Suppressor macrophage treated with lipopolysaccharide for 4 hours (primary cell): Measurements from ENCODE around the gene ZC3HAV1.
"Not testable (repeated sequence)": the region's sequence is repeated elsewhere in the genome, so short reads cannot be mapped to it uniquely, and the experiment has no call there.

Experiments used
- DNase-seq: peaks from one replicate; pipeline ENCODE4 v3.0.0-alpha.2; 2020

ZC3HAV1 gene

GRCh38 chr7:139111811-139112301 lies 2.3 kb upstream of the ZC3HAV1 start:
- DNase-seq, result peak; percentile 73

DNA sequence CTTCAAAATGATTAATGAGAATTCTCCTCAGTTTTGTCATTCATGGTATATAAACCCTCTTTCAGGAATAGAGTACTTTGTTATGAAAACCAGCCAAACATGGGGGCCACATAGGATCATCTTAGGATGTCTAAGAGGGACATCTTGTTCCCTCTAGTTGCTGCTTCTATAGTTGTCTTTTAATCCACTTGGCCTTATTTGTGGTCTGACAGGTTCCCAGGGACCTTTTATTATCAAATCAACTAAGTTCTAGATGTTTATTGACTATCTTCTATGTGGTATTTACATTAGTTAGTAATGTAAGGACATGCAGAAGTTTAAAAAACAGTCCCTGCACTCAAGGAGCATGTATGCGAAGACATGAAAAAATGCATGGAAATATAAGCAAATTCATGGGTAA lies 1.6 kb upstream of the ZC3HAV1 start:
- no peak for DNase-seq

DNA sequence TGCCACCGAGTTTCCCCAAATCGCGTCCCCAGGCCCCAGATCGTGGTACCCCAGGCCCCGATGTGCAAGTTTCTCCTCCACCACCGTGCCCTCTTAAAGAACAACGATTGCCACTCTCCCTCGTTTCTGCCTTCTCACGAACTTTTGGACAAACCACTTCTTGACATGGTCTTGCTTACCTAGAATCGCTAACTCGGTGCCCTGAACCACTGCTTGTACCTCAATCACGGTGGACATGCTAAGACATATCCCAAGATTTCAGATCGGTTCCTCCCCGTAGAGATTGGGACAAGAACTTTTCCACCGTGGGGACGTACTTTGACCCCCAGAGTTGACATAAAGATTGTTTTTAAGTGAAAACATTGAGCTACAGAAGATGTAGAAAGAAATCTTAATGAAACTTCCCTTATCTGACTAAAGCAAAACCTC lies 477 bp upstream of the ZC3HAV1 start:
- DNase-seq, result peak; percentile 28

DNA sequence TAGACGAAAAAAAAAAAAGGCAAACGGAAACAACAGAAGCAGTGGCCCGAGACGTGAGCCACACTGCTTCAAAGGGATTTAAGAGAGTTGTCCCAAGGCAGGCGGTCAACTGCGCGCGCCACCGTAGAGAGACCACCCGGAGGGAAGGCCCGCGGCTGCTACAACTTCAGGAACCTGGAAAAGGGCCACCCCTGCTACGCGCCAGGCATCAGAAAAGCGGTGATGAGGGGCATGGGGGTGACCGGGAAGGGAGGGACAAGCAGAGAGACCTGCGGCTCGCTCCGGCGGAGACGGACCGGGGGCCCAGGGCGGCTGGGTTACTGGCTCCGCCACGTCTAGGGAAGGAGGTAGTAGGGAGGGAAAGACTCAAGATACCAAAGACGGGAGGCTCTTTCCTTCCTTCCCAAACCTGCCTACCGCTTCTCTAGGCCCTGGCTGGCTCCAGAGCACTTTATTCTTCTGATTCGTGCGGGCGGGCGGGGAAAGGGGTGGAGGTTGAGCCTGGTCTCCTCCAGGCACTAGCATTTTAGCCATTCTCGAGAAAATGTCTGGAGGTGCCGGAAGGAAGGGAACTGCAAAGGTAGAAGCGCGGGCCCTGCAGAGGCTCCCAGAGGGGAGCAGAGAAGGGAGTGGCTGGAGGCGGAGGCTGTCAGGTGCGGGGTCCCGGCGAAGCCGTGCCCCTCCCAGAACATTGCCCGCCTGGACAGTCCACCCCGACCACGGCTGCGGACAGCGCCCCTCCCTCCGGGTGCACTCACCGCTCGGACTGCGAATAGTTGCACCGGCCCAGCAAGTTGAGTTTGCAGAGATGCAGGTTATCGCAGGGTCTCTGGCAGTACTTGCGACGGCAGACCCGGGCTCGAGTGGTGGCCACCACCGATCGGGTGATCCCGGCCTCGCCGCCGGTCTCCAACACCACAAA lies 993 bp downstream of the ZC3HAV1 start:
- DNase-seq, result no peak

DNA sequence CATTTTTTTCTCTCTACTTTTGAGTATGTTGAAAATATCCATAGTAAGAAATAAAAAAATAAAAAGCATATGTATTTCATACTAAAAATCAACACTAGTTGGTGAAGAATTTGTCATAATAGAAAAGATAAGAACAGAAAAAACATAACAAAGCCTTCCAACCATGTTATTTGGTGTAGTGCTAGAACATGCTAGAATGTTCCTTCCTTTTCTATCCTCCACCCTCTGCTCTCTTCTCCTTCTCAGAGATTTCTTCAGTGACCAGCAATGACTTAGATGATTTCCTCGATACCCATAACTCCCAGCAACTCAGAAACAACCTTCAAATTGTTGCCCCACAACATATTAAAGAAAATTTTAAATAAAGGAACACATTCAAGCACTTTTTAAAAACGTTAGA lies 2.6 kb downstream of the ZC3HAV1 start:
- peak; percentile 39 for DNase-seq

- DNase-seq, result not testable (repeated sequence)
Observed at GRCh38 chr7:139106227-139106626, 3.3 kb downstream of the ZC3HAV1 start.

DNA sequence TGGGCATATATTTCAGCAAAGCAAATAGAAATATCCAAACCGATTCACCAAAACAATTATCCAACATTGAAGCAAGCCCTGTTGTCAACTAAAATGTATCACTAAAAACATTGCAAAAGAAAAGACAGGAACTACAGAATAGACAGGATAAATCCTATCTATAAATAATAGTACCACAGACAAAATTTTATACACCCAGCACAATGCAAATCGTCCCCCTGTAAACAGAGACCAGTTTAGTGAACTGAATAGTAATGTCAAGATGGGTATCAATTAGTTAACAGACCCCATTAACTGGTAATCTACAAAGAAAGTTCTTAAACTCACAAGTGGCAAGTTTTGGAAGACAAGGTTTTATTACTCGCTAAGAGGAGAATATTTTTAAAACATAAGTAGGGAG lies 4.0 kb downstream of the ZC3HAV1 start:
- no peak for DNase-seq

GRCh38 chr7:139104091-139104450 lies 5.4 kb downstream of the ZC3HAV1 start:
- DNase-seq, result peak; percentile 33

DNA sequence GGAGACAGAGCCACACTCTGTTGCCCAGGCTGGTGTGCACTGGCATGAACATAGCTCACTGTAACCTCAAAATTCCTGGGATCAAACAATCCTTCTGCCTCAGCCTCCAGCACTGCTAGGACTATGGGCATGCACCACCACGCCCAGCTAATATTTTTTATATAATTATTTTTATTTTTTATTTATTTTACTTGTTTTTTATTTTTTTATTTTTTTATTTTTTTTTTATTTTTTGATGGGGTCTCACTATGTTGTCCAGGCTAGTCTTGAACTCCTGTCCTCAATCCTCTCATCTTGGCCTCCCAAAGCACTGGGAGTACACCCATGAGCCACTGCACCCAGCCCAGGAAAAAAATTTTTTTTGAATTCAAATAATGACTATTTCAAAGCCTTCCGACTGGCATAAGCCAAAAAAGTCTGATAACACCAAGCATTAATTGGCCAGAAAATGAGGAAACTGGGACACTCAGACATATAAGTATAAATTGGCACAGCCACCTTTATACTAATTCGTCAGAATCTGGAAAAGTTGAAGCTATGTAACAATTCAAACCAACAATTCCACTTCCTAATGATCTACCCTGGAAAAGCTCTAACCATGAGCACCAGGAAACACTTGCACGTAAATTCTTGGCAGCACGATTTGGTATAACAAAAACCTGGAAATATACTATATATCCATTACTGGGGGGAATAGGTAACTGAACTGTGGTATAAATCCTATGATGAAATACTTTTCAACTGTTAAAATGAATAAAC lies 6.3 kb downstream of the ZC3HAV1 start:
- no peak for DNase-seq

- DNase-seq, result not testable (repeated sequence)
Observed at GRCh38 chr7:139101637-139102158, 7.8 kb downstream of the ZC3HAV1 start.

DNA sequence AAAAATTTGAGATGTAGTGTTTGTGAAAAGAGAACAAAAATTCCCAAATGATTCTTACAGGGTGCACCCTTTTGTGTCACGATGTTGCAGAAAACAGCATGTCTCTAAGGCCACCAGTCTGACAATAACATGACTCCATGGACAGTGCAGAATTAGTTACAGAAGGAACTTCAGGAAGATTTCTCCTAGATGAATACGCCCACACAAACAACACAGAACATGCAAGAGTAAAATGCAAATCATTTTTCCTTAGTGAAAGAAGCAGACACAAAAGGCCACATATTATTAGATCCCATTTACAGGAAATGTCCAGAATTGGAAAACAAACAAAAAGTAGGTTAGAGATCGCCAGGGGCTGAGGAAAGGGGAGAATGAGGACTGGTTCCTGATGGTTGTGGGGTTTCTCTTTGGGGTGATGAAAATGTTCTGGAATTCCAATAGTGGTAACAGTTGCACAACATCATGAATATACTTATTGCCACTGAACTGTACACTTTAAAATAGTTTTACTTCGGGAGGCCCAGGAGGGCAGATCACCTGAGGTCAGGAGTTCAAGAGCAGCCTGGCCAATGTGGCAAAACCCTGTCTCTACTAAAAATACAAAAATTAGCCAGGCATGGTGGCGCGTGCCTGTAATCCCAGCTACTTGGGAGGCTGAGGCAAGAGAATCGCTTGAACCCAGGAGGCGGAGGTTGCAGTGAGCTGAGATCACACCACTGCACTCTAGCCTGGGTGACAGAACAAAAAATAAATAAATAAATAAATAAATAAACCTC lies 10.2 kb downstream of the ZC3HAV1 start:
- DNase-seq, result no peak

GRCh38 chr7:139095194-139095659 lies 14.3 kb downstream of the ZC3HAV1 start:
- no peak for DNase-seq

- DNase-seq, result no peak
Observed at GRCh38 chr7:139094596-139094995, 14.9 kb downstream of the ZC3HAV1 start.

DNA sequence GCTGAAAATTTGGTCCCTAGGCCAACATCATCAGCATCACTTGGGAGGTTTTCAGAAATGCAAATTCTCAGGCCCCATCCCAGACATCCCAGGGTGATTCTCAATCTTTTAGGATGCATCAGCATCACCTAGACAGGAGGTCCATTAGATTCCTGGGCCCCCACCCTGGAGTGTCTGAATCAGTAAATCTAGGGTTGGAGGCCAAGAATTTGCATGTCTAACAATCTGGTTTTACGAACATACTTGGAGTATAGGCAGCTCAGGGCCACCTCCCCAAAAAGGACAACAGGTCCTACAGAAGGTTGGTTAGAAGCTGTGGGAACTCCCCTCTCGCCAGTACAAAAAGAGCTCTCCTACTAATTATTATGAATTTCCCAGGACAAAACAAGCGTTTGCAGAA lies 15.5 kb downstream of the ZC3HAV1 start:
- no peak for DNase-seq

GRCh38 chr7:139093512-139093911 lies 16.0 kb downstream of the ZC3HAV1 start:
- not testable (repeated sequence) for DNase-seq

- DNase-seq, result no peak
Observed at GRCh38 chr7:139092090-139092796, 17.3 kb downstream of the ZC3HAV1 start.

DNA sequence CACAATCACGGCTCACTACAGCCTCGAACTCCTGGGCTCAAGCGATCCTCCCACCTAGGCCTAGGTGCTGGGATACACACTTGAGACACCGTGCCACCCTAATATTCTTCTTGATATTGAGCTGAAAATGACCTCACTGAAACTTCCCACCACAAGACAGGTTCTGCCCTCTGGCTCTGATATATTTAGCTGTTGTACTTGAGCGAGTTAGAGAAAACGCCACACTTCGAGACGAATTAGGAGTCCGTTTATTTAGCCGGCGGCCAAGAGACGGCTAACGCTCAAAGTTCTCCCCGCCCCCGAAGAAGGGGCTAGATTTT lies 17.9 kb downstream of the ZC3HAV1 start:
- DNase-seq, result no peak

DNA sequence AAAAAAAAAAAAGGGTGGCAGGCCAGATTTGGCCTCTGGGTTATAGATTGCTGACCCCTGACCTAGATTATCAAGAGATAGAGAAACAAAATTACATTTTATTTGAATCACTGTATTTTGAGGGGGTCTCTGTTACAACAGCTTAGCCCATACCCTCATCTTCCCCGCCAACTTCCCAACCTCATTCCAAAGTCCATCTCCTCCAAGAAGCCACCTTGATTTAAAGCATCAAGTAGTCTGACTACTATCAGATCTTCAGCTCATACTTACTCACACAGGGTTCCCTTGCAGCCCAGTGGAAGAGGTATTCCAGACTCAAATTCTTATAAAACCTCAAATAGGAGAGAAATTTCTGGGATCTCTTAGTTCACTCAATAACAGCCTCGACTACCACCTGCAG lies 20.4 kb downstream of the ZC3HAV1 start:
- DNase-seq, result no peak

DNA sequence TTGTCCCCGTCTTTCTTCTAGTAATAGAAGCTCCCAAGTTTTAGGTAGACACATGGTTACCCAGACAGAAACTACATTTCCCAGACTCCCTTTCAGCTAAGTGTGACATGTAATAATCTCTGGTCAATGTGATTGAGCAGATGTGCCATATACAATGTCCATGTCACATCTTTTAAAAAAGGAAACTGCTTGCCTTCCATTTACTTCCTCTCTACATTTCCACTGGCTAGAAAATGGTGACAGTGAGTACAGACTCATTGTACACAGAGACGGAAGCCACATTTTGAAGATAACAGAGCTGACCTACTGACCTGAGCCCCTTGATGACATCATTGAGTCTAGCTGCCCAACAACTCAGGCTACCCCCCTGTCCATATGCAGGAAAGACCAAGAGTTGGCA lies 21.3 kb downstream of the ZC3HAV1 start:
- no peak for DNase-seq

GRCh38 chr7:139087212-139087611 lies 22.3 kb downstream of the ZC3HAV1 start:
- DNase-seq, result no peak

- peak; percentile 38 for DNase-seq
Observed at GRCh38 chr7:139086454-139086853, 23.1 kb downstream of the ZC3HAV1 start.

DNA sequence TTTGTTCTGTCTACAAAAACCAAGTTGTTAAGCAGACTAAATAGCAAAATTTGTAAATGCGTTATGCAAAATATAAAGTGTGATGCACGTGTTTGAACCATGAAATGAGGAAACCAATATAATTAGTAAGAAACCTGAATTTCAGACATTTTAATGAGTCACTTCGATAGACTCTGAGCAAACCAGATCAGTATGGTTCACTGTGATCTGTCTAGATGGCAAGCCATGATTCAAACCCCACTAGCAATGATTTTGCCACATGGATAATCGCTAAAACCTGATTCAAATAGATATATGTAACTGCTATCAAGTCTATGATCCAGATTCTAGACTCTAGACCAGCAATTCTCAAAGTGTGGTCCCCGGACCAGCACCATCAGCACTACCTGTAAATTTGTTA lies 24.8 kb downstream of the ZC3HAV1 start:
- no peak for DNase-seq
